ENCODE data around the gene NKD2. TPM values are rescaled to one million over a fixed set of nuclear protein-coding genes. Genes with fewer than 3 reads are reported as not detected.
A peak's percentile ranks its signal among the peaks of the same experiment; 100 is the strongest.

The NKD2 gene
- total and polyA plus RNA-seq, 2 of the 4 experiments (the other 2 are of a cell fraction): not detected

DNA sequence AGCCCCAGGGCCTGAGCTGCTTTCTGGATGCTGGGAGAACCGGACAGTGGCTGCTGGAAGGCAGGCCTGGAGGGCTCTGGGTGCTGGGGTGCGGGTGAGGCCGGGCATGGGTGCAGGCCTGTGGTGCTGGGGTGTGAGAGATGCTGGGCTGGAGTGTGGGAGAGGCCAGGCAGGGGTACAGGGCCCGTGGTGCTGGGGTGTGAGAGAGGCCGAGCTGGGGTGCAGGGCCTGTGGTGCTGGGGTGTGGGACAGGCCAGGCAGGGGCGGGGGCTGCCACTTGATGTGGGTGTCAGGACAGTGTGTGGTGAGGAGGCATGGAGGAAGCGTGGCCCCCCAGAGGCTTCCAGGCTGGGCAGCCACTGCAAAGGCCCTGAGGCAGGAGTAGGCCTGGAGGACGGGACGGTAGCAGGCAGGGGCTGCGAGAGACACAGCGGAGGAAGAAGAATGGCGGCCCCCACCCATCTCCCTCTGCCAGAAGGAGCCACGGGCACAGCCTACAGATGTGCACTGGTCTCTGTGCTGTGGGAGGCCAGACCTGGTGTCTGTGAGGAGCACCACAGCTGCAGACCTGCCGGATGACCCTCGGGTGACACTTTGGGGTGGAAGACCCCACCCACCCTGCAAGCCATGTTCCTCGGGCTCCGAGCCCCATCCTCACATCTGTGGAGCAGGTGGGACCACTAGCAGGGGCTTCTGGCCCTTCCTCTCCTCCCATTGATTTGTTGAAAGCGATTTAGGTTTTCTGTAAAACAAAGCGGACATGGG is 9.3 kb downstream of the NKD2 start:
- no peaks in the 10 kb centered on the region for H3K79me1 ChIP-seq (ENCODE audit: low read depth in 1 of 2, low read length in 2 of 2)
- H3K9ac ChIP-seq (ENCODE audit: low read depth, low read length): no peak overlapping the region
- H3K56ac ChIP-seq (ENCODE audit: extremely low read depth, insufficient read depth, low read length): no peak overlapping the region
- H2BK15ac ChIP-seq (ENCODE audit: low read depth, low read length): no peak overlapping the region
- no peak overlapping the region for H2BK5ac ChIP-seq (ENCODE audit: low read depth, low read length, poor library complexity, severe bottlenecking)
- H2AFZ ChIP-seq (replicated peaks; ENCODE audit: low read length, poor library complexity): no peak overlapping the region
- H4K91ac ChIP-seq (ENCODE audit: insufficient read depth, low read depth, low read length): no peak overlapping the region
- no peak overlapping the region for H3K27ac ChIP-seq (ENCODE audit: insufficient read depth, low read length)
- H4K20me1 ChIP-seq (ENCODE audit: insufficient read depth, low read length): no peaks in the 10 kb centered on the region
- no peak overlapping the region for H3K4me2 ChIP-seq (ENCODE audit: low read depth, low read length)
- ChIA-PET CTCF (no interaction called here), POLR2A (ENCODE audit: unreplicated experiment) (no interaction called here)
- ATAC-seq (ENCODE audit: low read depth) (peak; percentile 11; the same call in 1 of the 2 replicates), DNase-seq (no peak)
- no peak overlapping the region for H4K5ac ChIP-seq (ENCODE audit: low read depth, low read length)
- peaks cover 30% of the 10 kb centered on the region; the same call in 1 of the 2 replicates for H3K27me3 ChIP-seq (ENCODE audit: control insufficient read depth, insufficient read depth, low read length)
- dilution Hi-C loops (cut with HindIII; ENCODE audit: low sequenced_read_pairs, unreplicated experiment) (no loop called here), intact Hi-C loops (cut with micrococcal nuclease) (no loop called here), in situ Hi-C loops (cut with MboI; ENCODE audit: low sequenced_read_pairs) (no loop called here)
- no peak overlapping the region for H3K4me3 ChIP-seq (ENCODE audit: insufficient read depth, low read depth, low read length)
- no peak overlapping the region for H2BK120ac ChIP-seq (ENCODE audit: low read depth, low read length)
- no peak overlapping the region for H2BK20ac ChIP-seq (ENCODE audit: low read depth, low read length)
- no peak overlapping the region for H2AK5ac ChIP-seq (ENCODE audit: low read depth, low read length)
- no peaks in the 10 kb centered on the region for H3K9me1 ChIP-seq (ENCODE audit: insufficient read depth, low read length)
- no peak for TF ChIP-seq SMC3 (IDR thresholded peaks at IDR 0.05; ENCODE audit: low read depth, low read length)
- TF ChIP-seq RCOR1 (IDR thresholded peaks at IDR 0.05; ENCODE audit: insufficient replicate concordance, low read length): no peak
- TF ChIP-seq, protein P1, sequence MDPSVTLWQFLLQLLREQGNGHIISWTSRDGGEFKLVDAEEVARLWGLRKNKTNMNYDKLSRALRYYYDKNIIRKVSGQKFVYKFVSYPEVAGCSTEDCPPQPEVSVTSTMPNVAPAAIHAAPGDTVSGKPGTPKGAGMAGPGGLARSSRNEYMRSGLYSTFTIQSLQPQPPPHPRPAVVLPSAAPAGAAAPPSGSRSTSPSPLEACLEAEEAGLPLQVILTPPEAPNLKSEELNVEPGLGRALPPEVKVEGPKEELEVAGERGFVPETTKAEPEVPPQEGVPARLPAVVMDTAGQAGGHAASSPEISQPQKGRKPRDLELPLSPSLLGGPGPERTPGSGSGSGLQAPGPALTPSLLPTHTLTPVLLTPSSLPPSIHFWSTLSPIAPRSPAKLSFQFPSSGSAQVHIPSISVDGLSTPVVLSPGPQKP (IDR thresholded peaks at IDR 0.05; ENCODE audit: borderline replicate concordance, low read depth, low read length): no peak
- no peak for TF ChIP-seq MAZ (IDR thresholded peaks at IDR 0.05; ENCODE audit: borderline replicate concordance, low read depth, low read length)
- TF ChIP-seq, protein P2, sequence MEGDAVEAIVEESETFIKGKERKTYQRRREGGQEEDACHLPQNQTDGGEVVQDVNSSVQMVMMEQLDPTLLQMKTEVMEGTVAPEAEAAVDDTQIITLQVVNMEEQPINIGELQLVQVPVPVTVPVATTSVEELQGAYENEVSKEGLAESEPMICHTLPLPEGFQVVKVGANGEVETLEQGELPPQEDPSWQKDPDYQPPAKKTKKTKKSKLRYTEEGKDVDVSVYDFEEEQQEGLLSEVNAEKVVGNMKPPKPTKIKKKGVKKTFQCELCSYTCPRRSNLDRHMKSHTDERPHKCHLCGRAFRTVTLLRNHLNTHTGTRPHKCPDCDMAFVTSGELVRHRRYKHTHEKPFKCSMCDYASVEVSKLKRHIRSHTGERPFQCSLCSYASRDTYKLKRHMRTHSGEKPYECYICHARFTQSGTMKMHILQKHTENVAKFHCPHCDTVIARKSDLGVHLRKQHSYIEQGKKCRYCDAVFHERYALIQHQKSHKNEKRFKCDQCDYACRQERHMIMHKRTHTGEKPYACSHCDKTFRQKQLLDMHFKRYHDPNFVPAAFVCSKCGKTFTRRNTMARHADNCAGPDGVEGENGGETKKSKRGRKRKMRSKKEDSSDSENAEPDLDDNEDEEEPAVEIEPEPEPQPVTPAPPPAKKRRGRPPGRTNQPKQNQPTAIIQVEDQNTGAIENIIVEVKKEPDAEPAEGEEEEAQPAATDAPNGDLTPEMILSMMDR (conservative IDR thresholded peaks at IDR 0.05; ENCODE audit: low read depth, low read length): no peak
- TF ChIP-seq, protein P3, sequence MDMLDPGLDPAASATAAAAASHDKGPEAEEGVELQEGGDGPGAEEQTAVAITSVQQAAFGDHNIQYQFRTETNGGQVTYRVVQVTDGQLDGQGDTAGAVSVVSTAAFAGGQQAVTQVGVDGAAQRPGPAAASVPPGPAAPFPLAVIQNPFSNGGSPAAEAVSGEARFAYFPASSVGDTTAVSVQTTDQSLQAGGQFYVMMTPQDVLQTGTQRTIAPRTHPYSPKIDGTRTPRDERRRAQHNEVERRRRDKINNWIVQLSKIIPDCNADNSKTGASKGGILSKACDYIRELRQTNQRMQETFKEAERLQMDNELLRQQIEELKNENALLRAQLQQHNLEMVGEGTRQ (IDR thresholded peaks at IDR 0.05; ENCODE audit: low read depth, low read length): no peak
- TF ChIP-seq BHLHE40 (IDR thresholded peaks at IDR 0.05; ENCODE audit: low read depth, low read length): no peak
- TF ChIP-seq RAD21 (IDR thresholded peaks at IDR 0.05; ENCODE audit: low read length): no peak
- TF ChIP-seq MXI1 (IDR thresholded peaks at IDR 0.05; ENCODE audit: borderline replicate concordance, low read depth, low read length): no peak
- no peak for TF ChIP-seq FOS (IDR thresholded peaks at IDR 0.05; ENCODE audit: low read depth, low read length)
- TF ChIP-seq NFE2L2 (IDR thresholded peaks at IDR 0.05; ENCODE audit: low read depth, low read length): no peak
- TF ChIP-seq CEBPB (IDR thresholded peaks at IDR 0.05; ENCODE audit: low read depth, low read length): no peak
- no peak for TF ChIP-seq POLR2A (IDR thresholded peaks at IDR 0.05; ENCODE audit: low read depth, low read length)
- no peak for TF ChIP-seq RFX5 (IDR thresholded peaks at IDR 0.05; ENCODE audit: low read depth, low read length)
- H3K4ac ChIP-seq (ENCODE audit: low read depth, low read length): no peak overlapping the region
- no peaks in the 10 kb centered on the region for H3K9me3 ChIP-seq (ENCODE audit: control insufficient read depth, insufficient read depth, low read length)
- WGBS, 2 experiments (ENCODE audit: extremely low coverage in 2 of 2, insufficient read length in 1 of 2): 79% methylated on average over 6 of the region's 19 CpGs; no CpG with 5 or more reads in 1 of the 2 experiments
- H4K8ac ChIP-seq (ENCODE audit: low read depth in 2 of 2, low read length in 2 of 2): no peak overlapping the region
- BruUV-seq (replicated peaks): no TSS peak
- H2AK9ac ChIP-seq (replicated peaks; ENCODE audit: low read depth, low read length, poor library complexity): no peak overlapping the region
- no peaks in the 10 kb centered on the region for H3K4me1 ChIP-seq (ENCODE audit: control insufficient read depth, insufficient read depth, low read length)
- H3K23ac ChIP-seq (ENCODE audit: low read depth, low read length): no peak overlapping the region
- H3K18ac ChIP-seq (ENCODE audit: low read depth, low read length): no peak overlapping the region
- no peak overlapping the region for H3K14ac ChIP-seq (replicated peaks; ENCODE audit: low read depth, low read length)
- no peaks in the 10 kb centered on the region for H3K36me3 ChIP-seq (ENCODE audit: control insufficient read depth, insufficient read depth, low read length)

All from IMR-90 (cell line).